ENCODE measurements around the gene PDE10A.

PDE10A gene

GRCh38 chr6:165686596-165687365, 23.7 kb upstream of the PDE10A start:
- TF ChIP-seq ZFX (IDR thresholded peaks at IDR 0.05) (no peak), CTCF (conservative IDR thresholded peaks at IDR 0.05) (no peak)
- H3K27ac ChIP-seq = no peak overlapping the region; the same call in 1 of the 2 replicates

GRCh38 chr6:165685302-165685701, 22.3 kb upstream of the PDE10A start:
- TF ChIP-seq CTCF (conservative IDR thresholded peaks at IDR 0.05) = no peak
- H3K27ac ChIP-seq = no peak overlapping the region

- TF ChIP-seq ZFX (IDR thresholded peaks at IDR 0.05) (no peak), CTCF (conservative IDR thresholded peaks at IDR 0.05) (no peak)
- H3K27ac ChIP-seq = peak overlapping the region; percentile 60
Observed at GRCh38 chr6:165684333-165684732, 21.3 kb upstream of the PDE10A start.

DNA sequence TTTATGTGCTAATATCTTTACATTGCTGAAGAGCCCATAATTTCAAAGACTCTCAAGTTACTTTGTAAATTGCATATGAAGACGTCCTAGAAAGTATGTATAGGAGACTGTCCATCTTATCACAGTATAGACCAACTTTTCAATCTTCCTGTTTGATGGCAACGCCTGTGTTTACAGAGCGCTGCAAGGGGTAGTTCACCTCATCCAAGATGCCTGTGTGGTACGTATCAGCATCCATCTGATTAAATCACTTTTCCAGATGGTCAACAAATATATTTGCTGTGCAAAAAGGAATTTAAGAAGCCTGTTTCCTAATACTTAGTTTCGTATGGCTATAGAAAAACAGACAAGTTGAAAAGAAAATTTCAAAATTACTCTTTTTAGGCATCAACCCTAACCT, 17.9 kb upstream of the PDE10A start:
- TF ChIP-seq ZFX (IDR thresholded peaks at IDR 0.05) (no peak), CTCF (conservative IDR thresholded peaks at IDR 0.05) (no peak)
- peak overlapping the region; percentile 51 for H3K27ac ChIP-seq

- H3K27ac ChIP-seq = no peak overlapping the region
- TF ChIP-seq CTCF (conservative IDR thresholded peaks at IDR 0.05) (no peak), ZFX (IDR thresholded peaks at IDR 0.05) (no peak)
Observed at GRCh38 chr6:165679326-165679725, 16.3 kb upstream of the PDE10A start.

- H3K27ac ChIP-seq = no peak overlapping the region
- TF ChIP-seq CTCF (conservative IDR thresholded peaks at IDR 0.05) = no peak
Observed at GRCh38 chr6:165678904-165679303, 15.9 kb upstream of the PDE10A start.

GRCh38 chr6:165678429-165678828, 15.4 kb upstream of the PDE10A start:
- no peak overlapping the region for H3K27ac ChIP-seq
- TF ChIP-seq ZFX (IDR thresholded peaks at IDR 0.05) (no peak), CTCF (conservative IDR thresholded peaks at IDR 0.05) (no peak)
